Lower leg skin (tissue), 4 donors: Measurements from ENCODE around the gene NUDT13. TPM values are rescaled to one million over a fixed set of nuclear protein-coding genes. Genes with fewer than 3 reads are reported as not detected.
A peak's percentile ranks its signal among the peaks of the same experiment; 100 is the strongest.

Source experiments
- DNase-seq, 2 donors: peaks; one replicate each; pipeline ENCODE4 v3.0.0-alpha.2; 2019; ENCODE audit warnings: low spot score in 2 of 2
- H3K4me3 ChIP-seq: fragments of 200-600 bp; sonication (generic); 2 replicates; pipeline ENCODE4 v1.5.1; 2017; ENCODE audit warnings: mild to moderate bottlenecking, low read depth; ENCODE audit not compliant: poor library complexity, severe bottlenecking
- POLR2A ChIP-seq, 2 donors: fragments of 450-650 bp; IDR thresholded peaks; one replicate each; pipeline ENCODE4 v1.6.1; 2016 to 2017; ENCODE audit warnings: antibody characterized with exemption in 2 of 2, mild to moderate bottlenecking in 1 of 2, moderate library complexity in 1 of 2
- WGBS, 2 donors: methylation state at CpG; one replicate each; pipeline ENCODE4 v1.1.5; 2018; 5-methylcytosine and 5-hydroxymethylcytosine counted together
- intact Hi-C: fragments of 100-400 bp; cut with DNase I; formaldehyde crosslinking; loops from one replicate; pipeline ENCODE4 v1.15.0; 2023; ENCODE audit warnings: low total_unique reads
- total RNA-seq, 4 donors: library from RNA; depleted of rRNA; stranded (reverse); fragments of >200 nt; gene quantifications; one replicate each; pipeline ENCODE4 v1.1.0, GENCODE V29; 2016
- TF ChIP-seq, protein P1 (sequence below), 3 donors: fragments of 450-650 bp; IDR thresholded peaks; one replicate each; pipeline ENCODE4 v1.5.1; 2016; ENCODE audit warnings: antibody characterized with exemption in 3 of 3, mild to moderate bottlenecking in 3 of 3, moderate library complexity in 2 of 3

Gene NUDT13
- total RNA-seq, 4 donors from 2014 or later, result 1.3 to 3.6 (median 2.9) TPM

DNA sequence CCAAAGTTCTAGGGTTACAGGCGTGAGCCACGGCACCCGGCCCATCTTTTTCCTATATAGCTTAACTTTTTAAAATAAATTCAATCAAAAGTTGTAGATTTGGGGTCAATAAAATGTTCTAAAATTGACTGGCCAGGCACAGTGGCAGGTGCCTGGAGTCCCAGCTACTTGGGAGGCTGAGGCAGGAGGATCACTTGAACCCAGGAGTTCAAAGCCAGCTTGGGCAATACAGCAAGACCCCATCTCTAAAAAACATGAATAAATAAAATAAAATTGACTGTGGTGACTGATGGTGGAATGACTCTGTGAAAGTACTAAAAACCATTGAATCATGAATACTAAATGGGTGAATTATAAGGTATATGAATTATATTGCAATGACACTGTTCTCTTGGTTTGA lies 34.4 kb upstream of the NUDT13 start:
- WGBS, 2 donors, result 99% methylated on average over 3 of the region's 3 CpGs
- DNase-seq, result no peak
- no peak overlapping the region for H3K4me3 ChIP-seq
- TF ChIP-seq, protein P1, sequence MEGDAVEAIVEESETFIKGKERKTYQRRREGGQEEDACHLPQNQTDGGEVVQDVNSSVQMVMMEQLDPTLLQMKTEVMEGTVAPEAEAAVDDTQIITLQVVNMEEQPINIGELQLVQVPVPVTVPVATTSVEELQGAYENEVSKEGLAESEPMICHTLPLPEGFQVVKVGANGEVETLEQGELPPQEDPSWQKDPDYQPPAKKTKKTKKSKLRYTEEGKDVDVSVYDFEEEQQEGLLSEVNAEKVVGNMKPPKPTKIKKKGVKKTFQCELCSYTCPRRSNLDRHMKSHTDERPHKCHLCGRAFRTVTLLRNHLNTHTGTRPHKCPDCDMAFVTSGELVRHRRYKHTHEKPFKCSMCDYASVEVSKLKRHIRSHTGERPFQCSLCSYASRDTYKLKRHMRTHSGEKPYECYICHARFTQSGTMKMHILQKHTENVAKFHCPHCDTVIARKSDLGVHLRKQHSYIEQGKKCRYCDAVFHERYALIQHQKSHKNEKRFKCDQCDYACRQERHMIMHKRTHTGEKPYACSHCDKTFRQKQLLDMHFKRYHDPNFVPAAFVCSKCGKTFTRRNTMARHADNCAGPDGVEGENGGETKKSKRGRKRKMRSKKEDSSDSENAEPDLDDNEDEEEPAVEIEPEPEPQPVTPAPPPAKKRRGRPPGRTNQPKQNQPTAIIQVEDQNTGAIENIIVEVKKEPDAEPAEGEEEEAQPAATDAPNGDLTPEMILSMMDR (IDR thresholded peaks at IDR 0.05), result no peak
- no peak for TF ChIP-seq POLR2A (IDR thresholded peaks at IDR 0.05)
- intact Hi-C loops, result loop anchor here (10.0 kb wide), 1 partner anchor 79 kb away; no protein-coding TSS in a partner anchor

DNA sequence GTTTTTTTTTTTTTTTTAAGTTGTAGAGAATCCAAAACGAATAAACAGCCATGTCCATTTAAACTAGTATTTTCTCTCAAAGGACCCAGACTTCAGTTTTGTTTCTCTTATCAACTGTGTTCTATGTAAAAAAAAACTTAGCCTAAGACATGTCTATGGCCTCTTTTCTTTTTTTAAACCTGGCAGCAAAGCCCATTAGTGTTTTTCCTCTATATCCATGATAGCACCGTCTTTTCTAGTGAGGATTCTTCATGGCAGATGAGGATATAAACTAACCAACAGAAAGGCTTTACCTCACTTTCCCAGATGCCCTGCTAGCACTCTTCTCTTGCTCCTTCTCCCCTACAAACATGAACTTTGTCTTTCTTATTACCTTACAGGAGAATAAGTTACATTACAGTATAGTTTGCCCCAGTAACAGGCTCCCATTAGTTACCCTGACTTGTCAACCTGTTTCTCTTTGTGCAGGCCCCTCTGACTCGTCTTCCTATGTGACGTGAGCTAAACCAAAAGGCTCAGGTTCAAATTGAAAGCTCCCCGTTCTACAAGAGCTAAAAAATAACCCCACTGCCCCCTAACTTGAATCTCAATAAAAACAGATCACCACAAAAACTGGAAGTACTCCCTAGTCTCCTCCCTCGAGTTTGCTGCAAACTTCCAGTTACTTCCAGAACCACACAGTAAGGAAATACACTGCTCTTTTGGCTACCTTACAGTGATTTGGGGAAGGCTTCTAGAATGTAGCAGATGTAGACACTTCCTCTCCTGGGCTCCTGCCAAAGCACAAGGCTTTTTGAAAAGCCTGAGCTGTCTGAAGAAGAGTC lies 33.7 kb upstream of the NUDT13 start:
- TF ChIP-seq POLR2A (IDR thresholded peaks at IDR 0.05), result no peak
- TF ChIP-seq, protein P1 (IDR thresholded peaks at IDR 0.05), result no peak
- WGBS, 2 donors, result 28 to 38% methylated on average over 6 of the region's 6 CpGs
- DNase-seq, result peak in 1 of 2 donors; percentile 68
- H3K4me3 ChIP-seq, result no peak overlapping the region
- intact Hi-C loops, result loop anchor here (10.0 kb wide), 1 partner anchor 78 kb away; no protein-coding TSS in a partner anchor

DNA sequence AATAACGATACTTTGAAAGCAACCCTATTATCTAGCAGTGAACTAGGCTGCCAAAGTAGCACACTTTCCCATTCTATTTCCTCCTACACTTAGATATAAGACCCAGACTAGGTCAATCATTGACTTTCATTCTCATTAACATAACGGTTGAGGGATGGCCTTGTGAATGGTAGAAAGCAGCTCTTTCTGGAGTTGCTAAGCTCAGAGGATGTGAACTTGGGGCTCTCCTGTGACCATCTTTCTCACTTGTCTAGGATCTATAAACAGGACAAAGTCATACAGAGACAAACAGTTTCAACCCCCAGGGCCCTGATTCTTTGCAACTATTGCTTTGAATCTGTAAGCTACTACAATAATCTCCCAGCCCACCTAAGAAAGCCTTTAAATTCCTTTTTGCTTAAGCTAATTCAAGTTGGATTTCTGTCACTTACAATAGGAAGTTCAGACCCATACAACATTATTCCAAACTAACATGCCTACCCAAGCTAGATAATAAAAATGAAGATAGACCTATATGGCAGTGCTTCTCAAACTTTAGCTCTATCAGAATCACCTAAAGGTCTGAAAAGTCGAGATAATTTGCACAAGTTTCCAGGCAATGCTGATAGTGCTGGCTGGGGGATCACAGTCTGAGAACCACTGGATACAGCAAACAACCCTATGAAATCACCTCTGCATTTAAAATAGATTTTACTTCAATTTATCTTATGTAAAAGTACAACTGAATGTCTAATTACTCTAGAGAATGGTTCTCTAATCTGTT lies 30.3 kb upstream of the NUDT13 start:
- TF ChIP-seq, protein P1 (IDR thresholded peaks at IDR 0.05), result no peak
- TF ChIP-seq POLR2A (IDR thresholded peaks at IDR 0.05), result no peak
- WGBS, 2 donors, result 95 to 99% methylated on average over 3 of the region's 3 CpGs
- intact Hi-C loops, result loop anchor here (10.0 kb wide), 1 partner anchor 75 kb away; no protein-coding TSS in a partner anchor
- no peak for DNase-seq
- H3K4me3 ChIP-seq, result no peak overlapping the region

DNA sequence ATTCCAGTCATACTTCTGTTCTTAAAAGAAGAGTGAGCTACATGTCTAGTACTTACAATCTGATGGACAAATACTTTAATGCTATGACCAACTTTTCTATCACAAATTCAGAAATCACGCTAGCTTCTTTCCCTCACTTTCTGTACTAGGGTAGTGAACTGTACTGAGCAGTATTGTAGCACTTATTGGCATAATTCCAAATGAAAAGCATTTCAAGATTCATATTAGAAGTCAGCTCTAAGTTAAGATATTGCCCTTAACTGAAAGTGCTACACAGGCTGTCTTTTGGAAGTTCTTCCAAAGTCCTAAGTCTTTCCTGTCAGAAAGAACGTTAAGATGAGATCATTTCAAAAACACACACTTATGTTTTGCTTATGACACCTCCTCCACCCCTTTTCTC lies 27.0 kb upstream of the NUDT13 start:
- TF ChIP-seq, protein P1 (IDR thresholded peaks at IDR 0.05), result no peak
- no peak for TF ChIP-seq POLR2A (IDR thresholded peaks at IDR 0.05)
- intact Hi-C loops, result no loop called here
- WGBS, 2 donors, result 40 to 42% methylated on average over 2 of the region's 2 CpGs
- H3K4me3 ChIP-seq, result no peak overlapping the region
- no peak for DNase-seq

DNA sequence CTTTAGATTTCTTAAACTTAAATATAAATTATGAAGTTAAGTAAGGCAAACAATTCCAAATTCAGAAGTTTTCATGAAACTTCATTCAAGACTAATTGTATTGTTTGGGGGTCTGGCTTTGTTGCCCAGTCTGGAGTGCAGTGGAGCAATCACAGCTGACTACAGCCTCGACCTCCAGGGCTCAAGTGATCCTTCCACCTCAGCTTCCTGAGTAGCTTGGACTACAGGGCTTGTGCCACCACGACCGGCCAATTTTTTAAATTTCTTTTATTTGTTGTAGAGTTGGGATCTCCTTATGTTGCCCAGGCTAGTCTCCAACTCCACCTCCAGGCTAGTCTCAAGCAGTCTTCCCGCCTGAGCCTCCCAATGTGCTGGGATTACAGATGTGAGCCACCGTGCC lies 26.0 kb upstream of the NUDT13 start:
- intact Hi-C loops, result no loop called here
- no peak for DNase-seq
- H3K4me3 ChIP-seq, result no peak overlapping the region
- 88 to 94% methylated on average over 5 of the region's 5 CpGs for WGBS, 2 donors
- TF ChIP-seq POLR2A (IDR thresholded peaks at IDR 0.05), result no peak
- TF ChIP-seq, protein P1 (IDR thresholded peaks at IDR 0.05), result no peak
